ENCODE measurements around the gene GOSR2.

- TF ChIP-seq POLR2A (IDR thresholded peaks at IDR 0.05; ENCODE audit: borderline replicate concordance, extremely low read depth, insufficient read depth, insufficient read length) = no peak
- no peak for TF ChIP-seq ZBTB33 (IDR thresholded peaks at IDR 0.05; ENCODE audit: extremely low read depth, insufficient replicate concordance, low read length)
These were observed 55.0 kb downstream of the GOSR2 start for GRCh38 chr17:46977750-46978488.

Measured in HCT116 (cell line).